Heart left ventricle (tissue), 13 donors: ENCODE measurements around the gene ARHGEF28.

Experiments
- CTCF ChIP-seq, 12 donors: fragments of 200-600 bp; sonication (generic) in 4 of 12; IDR thresholded peaks; one replicate each; pipeline versions ENCODE4 v1.5.0 to v1.8.0; 2018 to 2022; ENCODE audit warnings: antibody characterized with exemption in 12 of 12, mild to moderate bottlenecking in 5 of 12
- POLR2A ChIP-seq, 2 donors: fragments of 450-650 bp; IDR thresholded peaks; one replicate each; pipeline ENCODE4 v1.6.1; 2017; ENCODE audit warnings: antibody characterized with exemption in 2 of 2, mild to moderate bottlenecking in 2 of 2, moderate library complexity in 2 of 2
- donor health status: ischemic (EF 13 %, LVEDD 7.1; RV severe dilation, severe dysfunction).
- donor health status: DM: no; HTN: yes; CAD: no.
- donor health status: DM: no; HTN: no; CAD: no.
- donor health status: ischemic (EF 25% LVEDD 6.9; RV normal size, moderate dysfunction).
- donor health status: ischemic (EF 25% LVEDD 5.7; RV mildly dilated, moderate dysfunction).
- donor health status: ischemic (EF 35%, LVEDD 5.7; RV mildly dilated, moderate dysfunction).
- donor health status: nonischemic (EF 11% LVEDD 7.7; RV severe dilation, severe dysfunction).
- donor health status: DM: yes; HTN: yes; CAD: no.
- donor health status: PGD.
- donor health status: ischemic (EF 29% LVEDD 5.4; RV normal size, mild dysfunction).
- donor health status: nonischemic (EF 23%, LVEDD 6.1; RV moderate dilation, normal function).

GRCh38 chr5:73897893-73898292, 271.9 kb downstream of the ARHGEF28 start:
- TF ChIP-seq CTCF (IDR thresholded peaks at IDR 0.05): no peak
- TF ChIP-seq POLR2A (IDR thresholded peaks at IDR 0.05): no peak
